PC-3 (cell line): ENCODE data around the gene WNT4.

Experiments used
- CTCF ChIP-seq: fragments of 300-600 bp; sonication (generic); conservative IDR thresholded peaks from 2 replicates; pipeline ENCODE4 v1.5.1; 2017; ENCODE audit warnings: antibody characterized with exemption, low read depth, mild to moderate bottlenecking, low read length
- EZH2 ChIP-seq: fragments of 300-600 bp; sonication (generic); IDR thresholded peaks from one replicate; pipeline ENCODE4 v1.6.1; 2017; ENCODE audit warnings: antibody characterized with exemption, mild to moderate bottlenecking, low read length; ENCODE audit not compliant: unreplicated experiment

- TF ChIP-seq CTCF = no peak
- TF ChIP-seq EZH2 = no peak
These were observed 64.8 kb downstream of the WNT4 start for GRCh38 chr1:22078133-22078532.
